ENCODE measurements around the gene PRRG2.

Gene PRRG2

DNA sequence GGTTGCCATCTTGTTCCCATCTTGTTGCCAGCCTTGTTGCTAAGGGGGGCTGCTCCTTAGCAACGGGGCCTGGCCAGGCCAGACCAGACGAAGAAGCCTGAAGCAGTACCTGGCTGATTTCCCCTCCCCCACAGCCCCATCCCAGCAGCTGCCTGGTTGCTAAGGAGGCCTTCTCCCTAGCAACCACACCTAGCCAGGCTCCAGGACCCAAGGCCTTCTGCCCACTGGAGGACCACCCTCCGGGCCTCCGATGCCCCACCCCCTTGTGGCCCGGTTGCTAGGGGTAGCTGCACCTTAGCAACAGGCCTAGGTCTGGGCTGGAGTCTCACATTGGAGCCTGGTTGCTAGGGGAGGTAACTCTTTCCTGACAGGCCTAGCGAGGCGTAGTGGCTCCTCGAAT lies 3.9 kb downstream of the PRRG2 start:
- no peak for DNase-seq (ENCODE audit: low read depth)
- H3K4me3 ChIP-seq (ENCODE audit: low read depth, low read length) = no peak overlapping the region
- TF ChIP-seq CTCF (IDR thresholded peaks at IDR 0.05; ENCODE audit: control insufficient read depth, extremely low read depth, insufficient read depth) = no peak

GRCh38 chr19:49587227-49587626 lies 6.1 kb downstream of the PRRG2 start:
- TF ChIP-seq CTCF (IDR thresholded peaks at IDR 0.05; ENCODE audit: control insufficient read depth, extremely low read depth, insufficient read depth) = no peak

GRCh38 chr19:49588365-49589122 lies 7.4 kb downstream of the PRRG2 start:
- DNase-seq (ENCODE audit: low read depth) = no peak
- no peak for TF ChIP-seq CTCF (IDR thresholded peaks at IDR 0.05; ENCODE audit: control insufficient read depth, extremely low read depth, insufficient read depth)
- no peak overlapping the region for H3K4me3 ChIP-seq (ENCODE audit: low read depth, low read length)

More at GRCh38 chr19:49587227-49587626, 6.1 kb downstream of the PRRG2 start:
- no peak overlapping the region for H3K4me3 ChIP-seq (ENCODE audit: low read depth, low read length)
- no peak for DNase-seq (ENCODE audit: low read depth)

- no peak overlapping the region for H3K4me3 ChIP-seq (ENCODE audit: low read depth, low read length)
- no peak for TF ChIP-seq CTCF (IDR thresholded peaks at IDR 0.05; ENCODE audit: control insufficient read depth, extremely low read depth, insufficient read depth)
- no peak for DNase-seq (ENCODE audit: low read depth)
Measured at GRCh38 chr19:49589502-49589905, 8.4 kb downstream of the PRRG2 start.

DNA sequence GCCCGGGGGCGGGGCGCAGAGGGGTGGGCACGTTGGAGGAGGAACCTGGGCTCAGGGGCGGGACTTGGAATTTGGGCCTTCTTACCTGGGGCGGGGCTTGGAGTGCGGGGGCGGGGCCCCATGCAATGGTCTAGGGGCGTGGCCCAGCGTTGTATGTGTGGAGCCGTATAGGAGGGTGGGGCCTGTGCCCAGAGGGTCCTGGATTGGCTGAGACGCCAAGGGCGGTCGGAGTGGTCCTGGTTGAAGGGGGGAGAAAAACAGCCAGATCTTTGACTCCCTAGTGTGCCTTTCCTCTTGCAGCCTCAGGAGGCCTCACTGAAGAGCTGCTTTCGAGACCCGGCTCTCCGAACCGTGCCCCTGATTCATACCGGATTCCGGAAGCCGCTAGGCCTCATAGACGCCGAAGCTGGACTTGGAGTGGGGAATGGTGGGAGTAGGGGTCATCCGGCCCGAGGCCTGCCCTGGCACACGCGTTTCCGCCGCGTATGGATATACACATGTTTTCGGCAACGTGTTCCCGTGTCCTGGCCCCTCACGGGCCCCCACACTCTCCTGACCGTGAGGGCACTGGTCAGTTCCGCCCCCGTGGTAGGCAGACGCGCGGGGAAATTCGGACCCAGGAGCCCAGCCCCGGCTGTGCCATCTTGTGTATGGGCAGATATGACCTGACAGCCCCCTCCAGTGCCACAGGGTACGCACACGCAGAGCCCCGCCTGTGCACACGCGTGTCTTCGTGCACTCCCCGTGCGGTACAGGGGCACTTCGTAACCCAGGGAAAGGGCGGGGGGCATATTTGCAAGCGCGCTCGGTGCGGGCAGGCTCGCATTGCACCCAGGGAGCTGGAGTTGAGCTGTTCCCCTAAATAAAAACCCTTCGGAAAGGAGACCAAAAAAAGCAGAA lies 9.2 kb downstream of the PRRG2 start:
- TF ChIP-seq CTCF (IDR thresholded peaks at IDR 0.05; ENCODE audit: control insufficient read depth, extremely low read depth, insufficient read depth) = no peak
- H3K4me3 ChIP-seq (ENCODE audit: low read depth, low read length) = peak overlapping the region; percentile 91

DNA sequence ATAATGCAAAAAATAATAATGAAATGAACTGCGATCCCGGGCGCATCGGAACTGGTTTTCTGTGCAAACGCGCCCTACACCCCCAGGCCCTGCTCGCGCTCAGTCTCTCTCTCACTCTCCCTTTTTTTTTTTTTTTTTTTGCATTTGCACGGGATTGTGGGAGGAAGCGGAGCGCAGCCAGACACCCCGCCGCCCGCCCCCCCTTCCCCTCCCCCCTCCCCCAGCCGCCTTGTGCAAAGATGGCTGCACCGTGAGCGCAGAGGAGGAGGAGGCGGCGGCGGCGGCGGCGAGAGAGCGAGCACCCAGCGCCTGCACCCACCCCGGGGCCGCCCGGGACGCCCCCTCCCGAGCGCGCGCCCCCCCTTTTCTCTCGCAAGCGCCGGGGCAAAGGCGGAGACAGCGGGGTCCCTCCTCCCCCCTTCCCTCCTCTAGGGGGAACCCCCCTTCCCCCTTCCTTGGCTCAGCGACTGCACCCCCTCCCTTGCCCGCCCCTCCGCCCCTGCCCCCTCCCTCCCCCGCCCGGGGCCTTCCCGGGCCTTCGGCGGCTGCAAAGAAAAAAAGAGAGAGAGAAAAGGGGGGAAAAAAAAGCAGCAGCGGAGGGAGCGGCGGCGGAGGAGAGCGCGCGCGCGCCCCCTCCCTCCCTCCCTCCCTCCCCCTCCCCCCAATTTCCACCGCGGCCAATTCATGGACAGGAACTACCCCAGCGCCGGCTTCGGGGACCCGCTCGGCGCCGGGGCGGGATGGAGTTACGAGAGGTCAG lies 10.0 kb downstream of the PRRG2 start, which contains the start of gene PRR12:
Gene PRR12, plus strand, starts transcription at position 212 of the 760 bp plus-strand sequence. Its CDS starts 473 bp downstream, at position 685.
- TF ChIP-seq CTCF (IDR thresholded peaks at IDR 0.05; ENCODE audit: control insufficient read depth, extremely low read depth, insufficient read depth) = no peak
- H3K4me3 ChIP-seq (ENCODE audit: low read depth, low read length) = peak within 1 kb of the TSS; percentile 91
- no peak for DNase-seq (ENCODE audit: low read depth)

More for the DNA sequence above, 9.2 kb downstream of the PRRG2 start:
- DNase-seq (ENCODE audit: low read depth) = peak; percentile 90

Data from LNCaP clone FGC (cell line).